ES-I3 (cell line): ENCODE data around the gene MORF4L1.
"Not testable (repeated sequence)": the region's sequence is repeated elsewhere in the genome, so short reads cannot be mapped to it uniquely, and the experiment has no call there.

Source experiments
- H3K36me3 ChIP-seq: 2 replicates; pipeline ENCODE4 v1.6.1; 2013; ENCODE audit warnings: mild to moderate bottlenecking, low read length, control low read depth, moderate library complexity; ENCODE audit not compliant: insufficient read depth
- H3K4me1 ChIP-seq: 2 replicates; pipeline ENCODE4 v1.6.1; 2013; ENCODE audit warnings: mild to moderate bottlenecking, control low read depth, low read length; ENCODE audit not compliant: insufficient read depth
- H3K9ac ChIP-seq: 2 replicates; pipeline ENCODE4 v1.6.1; 2013; ENCODE audit warnings: low read depth, mild to moderate bottlenecking, low read length, moderate library complexity
- H3K9me3 ChIP-seq: 2 replicates; pipeline ENCODE4 v1.6.1; 2013; ENCODE audit warnings: mild to moderate bottlenecking, low read length, moderate library complexity; ENCODE audit not compliant: control insufficient read depth, insufficient read depth

MORF4L1 gene

DNA sequence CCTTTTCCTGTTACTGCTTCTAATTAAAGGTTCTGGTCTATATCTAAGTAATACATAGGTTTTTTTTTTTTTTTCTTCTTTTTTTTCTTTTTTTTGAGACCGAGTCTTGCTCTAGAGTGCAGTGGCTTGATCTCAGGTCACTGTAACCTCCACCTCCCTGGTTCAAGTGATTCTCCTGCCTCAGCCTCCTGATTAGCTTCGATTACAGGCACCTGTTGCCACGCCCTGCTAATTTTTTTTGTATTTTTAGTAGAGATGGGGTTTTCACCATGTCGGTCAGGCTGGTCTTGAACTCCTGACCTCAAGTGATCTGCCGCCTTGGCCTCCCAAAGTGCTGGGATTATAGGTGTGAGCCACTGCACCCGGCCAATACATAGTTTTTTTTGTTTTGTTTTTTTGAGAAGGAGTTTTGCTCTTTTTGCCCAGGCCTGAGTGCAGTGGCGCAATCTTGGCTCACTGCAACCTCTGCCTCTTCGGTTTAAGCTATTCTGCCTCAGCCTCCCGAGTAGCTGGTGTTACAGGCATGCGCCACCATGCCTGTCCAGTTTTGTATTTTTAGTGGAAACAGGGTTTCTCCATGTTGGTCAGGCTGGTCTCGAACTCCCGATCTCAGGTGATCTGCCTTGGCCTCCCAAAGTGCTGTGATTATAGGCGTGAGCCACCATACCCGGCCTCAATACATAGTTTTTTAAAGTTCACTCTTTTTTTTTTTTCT, 28.3 kb downstream of the MORF4L1 start:
- not testable (repeated sequence) for H3K4me1 ChIP-seq, H3K9me3 ChIP-seq, H3K9ac ChIP-seq
- peaks cover 41% of the 10 kb centered on the region for H3K36me3 ChIP-seq

DNA sequence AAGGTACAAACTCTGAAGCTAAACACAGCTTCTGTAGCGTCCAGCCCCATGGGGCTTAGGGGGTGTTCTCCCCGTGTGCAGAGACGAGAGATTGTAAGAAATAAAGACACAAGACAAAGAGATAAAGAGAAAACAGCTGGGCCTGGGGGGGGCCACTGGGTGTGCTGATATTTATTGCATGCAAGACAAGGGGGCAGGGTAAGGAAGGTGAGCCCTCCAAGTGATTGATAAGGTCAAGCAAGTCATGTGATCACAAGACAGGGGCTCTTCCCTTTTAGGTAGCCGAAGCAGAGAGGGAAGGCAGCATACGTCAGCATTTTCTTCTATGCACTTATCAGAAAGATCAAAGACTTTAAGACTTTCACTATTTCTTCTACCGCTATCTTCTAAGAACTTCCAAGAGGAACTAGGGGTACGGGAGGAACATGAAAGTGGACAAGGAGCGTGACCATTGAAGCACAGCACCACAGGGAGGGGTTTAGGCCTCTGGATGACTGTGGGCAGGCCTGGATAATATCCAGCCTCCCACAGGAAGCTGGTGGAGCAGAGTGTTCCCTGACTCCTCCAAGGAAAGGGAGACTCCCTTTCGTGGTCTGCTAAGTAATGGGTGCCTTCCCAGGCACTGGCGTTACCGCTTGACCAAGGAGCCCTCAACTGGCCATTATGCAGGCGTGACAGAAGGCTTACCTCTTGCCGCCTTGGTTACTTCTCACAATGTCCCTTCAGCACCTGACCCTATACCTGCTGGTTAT, 29.8 kb downstream of the MORF4L1 start:
- peaks cover 41% of the 10 kb centered on the region for H3K36me3 ChIP-seq
- H3K4me1 ChIP-seq, H3K9ac ChIP-seq, H3K9me3 ChIP-seq: not testable (repeated sequence)

DNA sequence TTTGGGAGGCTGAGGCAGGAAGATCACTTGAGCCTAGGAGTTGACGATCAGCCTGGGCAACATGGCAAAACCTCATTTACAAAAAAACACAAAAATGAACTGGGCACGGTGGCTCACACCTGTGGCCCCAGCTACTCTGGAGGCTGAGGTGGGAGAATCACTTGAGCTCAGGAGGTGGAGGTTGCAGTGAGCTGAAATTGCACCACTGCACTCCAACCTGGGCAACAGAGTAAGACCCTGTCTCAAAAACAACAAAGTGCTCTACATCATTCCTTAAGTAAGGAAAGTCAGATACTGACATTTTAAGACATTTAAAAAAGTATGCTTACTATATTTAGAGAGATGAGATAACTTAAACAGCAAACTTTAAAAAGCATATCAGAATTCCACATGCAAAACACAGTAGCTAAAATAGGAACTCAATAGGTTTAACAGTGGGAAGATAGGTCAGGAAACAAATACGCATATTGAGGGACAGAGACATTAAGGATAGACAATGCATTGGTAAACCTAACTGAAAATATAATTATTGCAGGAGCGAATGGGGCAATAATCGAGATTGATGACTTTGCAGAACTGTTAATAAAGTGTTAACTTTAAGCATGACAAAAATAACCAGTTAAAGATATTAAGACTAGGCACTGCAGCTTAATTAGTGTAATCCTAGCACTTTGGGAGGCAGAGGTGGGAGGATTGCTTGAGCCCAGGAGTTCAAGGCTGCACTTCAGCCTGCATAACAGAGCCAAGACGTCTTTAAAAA, 32.1 kb downstream of the MORF4L1 start:
- no peaks in the 10 kb centered on the region for H3K9me3 ChIP-seq
- peaks cover 2% of the 10 kb centered on the region; the same call in 1 of the 2 replicates for H3K4me1 ChIP-seq
- peaks cover 30% of the 10 kb centered on the region for H3K36me3 ChIP-seq
- no peak overlapping the region for H3K9ac ChIP-seq

DNA sequence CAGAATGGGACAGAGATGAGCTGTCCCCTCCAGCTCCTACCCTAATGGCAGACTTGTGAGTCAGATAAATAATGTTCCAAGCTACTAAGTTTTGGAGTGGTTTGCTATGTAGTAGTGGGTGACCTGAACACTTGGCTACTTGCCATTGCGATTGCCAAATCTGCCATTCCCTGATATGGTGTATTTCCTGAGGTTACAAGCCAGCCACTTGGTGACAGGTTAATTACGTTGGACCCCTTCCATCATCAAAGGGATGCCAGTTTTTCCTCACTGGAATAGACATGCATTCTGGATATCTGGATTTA, 33.6 kb downstream of the MORF4L1 start:
- H3K9me3 ChIP-seq: no peaks in the 10 kb centered on the region
- H3K36me3 ChIP-seq: peaks cover 20% of the 10 kb centered on the region
- H3K4me1 ChIP-seq: peaks cover 2% of the 10 kb centered on the region; the same call in 1 of the 2 replicates
- H3K9ac ChIP-seq: no peak overlapping the region

DNA sequence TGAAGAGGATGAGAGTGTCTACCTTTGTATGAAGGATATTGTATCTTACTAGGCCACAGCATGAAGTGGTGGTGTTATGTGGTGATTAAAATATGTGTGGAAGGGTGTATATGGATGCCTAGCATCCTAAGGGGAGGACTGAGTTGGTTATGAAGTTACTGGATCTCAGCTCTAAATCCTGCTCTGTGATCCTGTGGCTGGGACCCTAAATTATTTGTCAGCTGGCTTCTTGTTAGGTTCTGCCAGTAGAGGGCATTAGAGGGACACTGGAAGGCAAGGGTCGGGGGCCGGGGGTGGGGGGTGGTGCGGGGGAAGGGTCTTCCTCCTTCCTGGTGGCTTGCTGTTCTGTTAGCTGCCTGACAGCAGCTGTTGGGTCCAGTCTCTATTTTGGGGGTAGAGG, 34.9 kb downstream of the MORF4L1 start:
- Histone ChIP-seq H3K36me3 (peaks cover 15% of the 10 kb centered on the region), H3K9ac (no peak overlapping the region), H3K9me3 (no peaks in the 10 kb centered on the region), H3K4me1 (peaks cover 2% of the 10 kb centered on the region; the same call in 1 of the 2 replicates)

DNA sequence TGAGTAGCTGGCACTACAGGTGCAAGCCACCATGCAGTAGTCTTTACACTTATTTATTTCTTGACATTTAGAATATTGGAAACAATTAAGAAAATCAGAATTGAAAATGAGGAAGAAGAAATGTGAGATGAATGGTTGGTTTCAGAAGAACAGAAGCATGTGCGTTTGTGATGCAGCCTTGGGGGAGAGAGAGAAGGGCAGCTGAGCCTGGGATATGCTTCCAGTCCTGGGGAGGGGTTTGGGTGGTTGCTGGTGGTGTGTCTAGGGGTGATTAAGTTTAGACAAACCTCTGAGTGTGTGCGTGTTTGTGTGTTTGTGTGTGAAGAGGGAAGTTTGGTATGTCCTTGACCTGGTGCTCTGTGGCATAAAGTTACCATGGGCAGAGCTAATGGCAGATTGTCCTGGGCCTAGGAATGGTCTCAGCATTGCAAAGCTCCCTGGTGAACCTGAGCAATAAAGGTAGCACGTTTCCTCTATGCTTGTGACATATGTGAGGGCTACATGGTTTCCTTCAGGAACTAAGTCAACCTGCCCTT, 36.5 kb downstream of the MORF4L1 start:
- H3K9me3 ChIP-seq: no peaks in the 10 kb centered on the region
- peaks cover 9% of the 10 kb centered on the region for H3K36me3 ChIP-seq
- H3K4me1 ChIP-seq: peaks cover 2% of the 10 kb centered on the region; the same call in 1 of the 2 replicates
- no peak overlapping the region for H3K9ac ChIP-seq

DNA sequence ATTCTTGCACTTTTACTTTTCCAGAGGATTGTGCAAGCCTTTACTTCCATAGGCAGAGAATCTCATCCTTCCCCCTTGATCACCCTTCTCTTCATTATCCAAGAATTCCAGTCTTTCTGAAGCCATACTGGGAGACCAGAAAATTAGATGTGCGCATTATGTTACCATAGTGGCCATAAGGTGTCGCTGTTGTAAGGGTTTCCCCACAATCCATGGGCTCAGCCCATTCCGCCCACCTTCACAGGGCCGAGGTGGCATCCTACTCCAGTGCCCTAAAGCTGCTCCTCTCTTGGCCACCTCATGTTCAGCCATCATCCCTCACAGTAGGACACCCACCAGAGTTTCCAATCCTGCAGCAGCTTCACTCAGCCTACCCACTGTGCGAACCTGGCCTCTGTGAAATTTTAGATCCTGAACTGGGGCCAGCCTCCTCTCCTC, 37.1 kb downstream of the MORF4L1 start:
- peaks cover 2% of the 10 kb centered on the region; the same call in 1 of the 2 replicates for H3K4me1 ChIP-seq
- no peaks in the 10 kb centered on the region for H3K9me3 ChIP-seq
- H3K9ac ChIP-seq: no peak overlapping the region
- peaks cover 5% of the 10 kb centered on the region for H3K36me3 ChIP-seq

DNA sequence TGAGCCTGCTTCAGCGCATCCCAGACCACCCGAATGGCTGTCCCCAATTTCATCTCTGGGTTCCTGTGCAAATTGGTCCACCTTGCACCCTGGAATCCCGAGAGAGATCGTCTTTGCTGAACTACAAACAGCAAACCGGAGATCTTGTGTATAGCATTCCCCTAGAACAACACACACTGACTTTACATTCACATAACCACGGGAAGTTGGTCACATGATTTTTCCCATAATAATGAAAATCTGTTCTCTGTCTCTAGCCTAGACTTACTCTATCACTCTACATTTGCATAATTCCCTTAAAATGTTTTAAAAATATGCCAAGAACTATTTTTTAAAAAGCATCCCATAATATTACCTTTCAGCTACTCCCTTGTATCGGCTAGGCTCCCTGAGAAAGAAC, 37.6 kb downstream of the MORF4L1 start:
- Histone ChIP-seq H3K36me3 (peaks cover 5% of the 10 kb centered on the region), H3K9ac (no peak overlapping the region), H3K9me3 (no peaks in the 10 kb centered on the region), H3K4me1 (peaks cover 2% of the 10 kb centered on the region; the same call in 1 of the 2 replicates)

DNA sequence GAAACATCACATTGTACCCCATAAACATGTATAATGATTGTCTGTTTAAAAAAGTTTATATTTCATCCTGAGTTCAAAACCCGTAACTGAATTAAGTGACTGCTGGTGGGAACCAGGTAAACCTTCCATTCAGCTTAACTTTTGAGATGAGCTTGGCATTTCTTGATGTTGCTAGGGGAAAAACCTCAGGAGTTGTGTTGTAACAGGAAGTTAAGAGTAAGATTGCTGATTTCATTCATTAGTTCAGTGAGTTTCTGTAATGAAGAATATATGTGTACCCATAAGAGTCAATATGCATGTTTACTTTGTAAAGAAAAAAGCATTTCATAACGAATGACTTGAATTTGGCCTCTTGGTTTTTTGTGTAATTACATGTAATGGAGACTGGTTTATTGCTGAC, 39.6 kb downstream of the MORF4L1 start:
- no peaks in the 10 kb centered on the region for H3K9me3 ChIP-seq
- peaks cover 2% of the 10 kb centered on the region; the same call in 1 of the 2 replicates for H3K4me1 ChIP-seq
- H3K9ac ChIP-seq: no peak overlapping the region
- no peaks in the 10 kb centered on the region; the same call in 1 of the 2 replicates for H3K36me3 ChIP-seq

DNA sequence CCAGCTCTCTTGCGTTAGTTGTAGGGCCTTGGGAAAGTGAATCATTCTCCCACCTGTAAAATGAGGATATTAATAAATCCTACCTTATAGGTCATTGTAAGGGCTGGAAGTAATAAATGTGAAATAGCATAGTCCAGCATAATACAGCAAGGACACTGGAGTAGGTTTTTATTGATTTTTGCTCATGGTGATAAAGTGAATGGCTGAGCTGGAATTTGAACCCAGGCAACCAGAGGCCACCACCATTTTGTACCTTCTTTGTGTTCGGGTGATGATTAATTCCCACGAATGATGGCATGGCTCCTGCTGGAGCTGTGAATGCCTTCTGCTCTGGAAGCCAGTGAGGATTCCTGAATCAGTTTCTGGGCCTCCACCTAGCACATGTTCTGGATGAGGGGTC, 40.3 kb downstream of the MORF4L1 start:
- H3K36me3 ChIP-seq: no peaks in the 10 kb centered on the region; the same call in 1 of the 2 replicates
- no peaks in the 10 kb centered on the region for H3K4me1 ChIP-seq
- no peak overlapping the region for H3K9ac ChIP-seq
- no peaks in the 10 kb centered on the region for H3K9me3 ChIP-seq

DNA sequence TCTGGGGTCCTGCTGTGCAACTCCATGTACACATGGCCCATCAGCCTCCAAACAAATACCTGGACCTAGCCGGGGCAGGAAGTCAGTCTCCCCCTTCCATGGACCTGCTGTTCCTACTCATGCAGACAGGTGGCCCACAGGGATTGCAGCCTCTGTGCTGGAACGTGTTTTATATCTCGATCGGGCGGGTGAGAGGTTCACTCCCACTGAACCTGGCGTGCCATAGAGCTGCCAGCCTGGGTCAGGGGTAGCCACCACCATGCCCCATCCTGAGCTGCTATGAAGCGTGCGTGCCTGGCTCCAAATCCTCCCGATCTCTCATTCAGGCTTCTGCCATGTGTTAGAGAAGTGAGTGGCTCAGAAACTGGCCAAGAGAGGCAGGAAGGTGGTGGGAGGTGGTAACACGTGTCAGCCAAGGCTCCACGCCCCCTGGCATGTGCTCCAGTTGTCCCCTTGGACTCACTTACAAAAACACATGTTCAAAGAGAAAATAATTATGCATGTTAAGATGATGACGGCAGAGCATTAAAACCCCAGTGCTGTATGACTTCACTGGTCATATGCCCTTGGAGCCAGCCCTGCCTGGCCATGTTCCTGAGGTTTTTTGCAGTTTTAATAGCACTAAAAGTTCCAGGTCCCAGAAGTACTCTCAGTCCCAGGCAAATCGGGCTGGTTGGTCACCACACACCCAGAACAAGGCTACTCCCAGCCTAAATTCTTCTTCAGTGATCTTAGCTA, 41.5 kb downstream of the MORF4L1 start:
- Histone ChIP-seq H3K4me1 (no peaks in the 10 kb centered on the region), H3K9me3 (no peaks in the 10 kb centered on the region), H3K9ac (no peak overlapping the region), H3K36me3 (no peaks in the 10 kb centered on the region; the same call in none of the 2 replicates)

DNA sequence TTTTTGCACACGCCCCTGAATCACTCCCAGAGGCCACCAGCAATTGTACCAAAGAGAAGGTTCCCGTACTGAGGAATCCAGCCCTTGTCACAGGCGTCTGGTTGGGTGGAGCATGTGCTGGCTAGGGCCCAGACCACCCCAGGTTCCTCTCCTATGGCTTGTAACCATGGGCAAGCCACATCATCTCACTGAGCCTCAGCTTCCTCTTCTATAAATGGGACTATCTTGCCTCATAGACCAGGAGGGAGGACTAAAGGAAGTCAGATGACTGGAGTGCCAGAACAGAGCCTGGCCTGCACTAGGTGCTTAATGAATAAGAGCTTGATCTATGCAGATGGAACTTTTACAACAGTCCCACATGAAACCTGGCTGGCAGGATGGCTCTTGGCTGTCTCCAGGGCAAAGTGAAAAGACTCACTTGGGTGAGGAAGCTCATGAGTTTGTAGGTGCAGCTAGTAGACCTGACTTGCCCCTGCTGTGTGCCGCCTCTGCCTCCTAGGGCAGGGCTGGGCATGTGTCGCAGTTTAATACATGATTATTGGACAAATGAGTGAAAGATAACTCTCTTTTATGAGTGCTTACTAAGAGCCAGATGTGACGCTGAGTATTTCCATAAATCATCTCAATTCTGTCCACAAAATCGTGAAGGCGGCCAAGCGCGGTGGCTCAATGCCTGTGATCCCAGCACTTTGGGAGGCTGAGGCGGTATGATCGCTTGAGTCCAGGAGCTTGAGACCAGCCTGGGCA, 42.8 kb downstream of the MORF4L1 start:
- Histone ChIP-seq H3K9me3 (no peaks in the 10 kb centered on the region), H3K9ac (no peak overlapping the region), H3K4me1 (no peaks in the 10 kb centered on the region), H3K36me3 (no peaks in the 10 kb centered on the region; the same call in 1 of the 2 replicates)

DNA sequence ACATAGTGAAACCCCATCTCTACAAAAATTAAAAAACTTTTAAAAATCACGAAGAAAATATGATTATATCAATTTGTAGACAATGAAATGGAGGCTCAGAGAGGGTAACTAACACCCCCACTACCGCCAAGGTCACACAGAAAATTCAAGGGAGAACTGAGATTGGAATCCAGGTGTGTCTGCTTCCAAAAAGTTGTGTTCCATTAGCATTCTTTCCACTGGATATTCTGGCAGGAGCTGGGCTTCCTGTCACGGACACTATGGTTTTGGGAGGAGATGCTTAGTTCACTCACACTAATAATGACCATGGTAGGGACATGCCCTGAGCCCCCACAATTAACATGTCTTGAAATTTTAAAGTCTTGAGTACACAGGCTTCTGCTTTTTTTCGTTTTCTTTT, 43.4 kb downstream of the MORF4L1 start:
- no peaks in the 10 kb centered on the region; the same call in none of the 2 replicates for H3K36me3 ChIP-seq
- H3K9me3 ChIP-seq: no peaks in the 10 kb centered on the region
- no peaks in the 10 kb centered on the region for H3K4me1 ChIP-seq
- no peak overlapping the region for H3K9ac ChIP-seq
